IMR-90 (cell line): ENCODE measurements around the gene TMCC1. TPM values are rescaled to one million over a fixed set of nuclear protein-coding genes. Genes with fewer than 3 reads are reported as not detected.

Experiments
- ATAC-seq: fragments of 200-7000 bp; cut with Tn5 transposase; 2 replicates; pipeline ENCODE4 v1.9.1; 2020; ENCODE audit warnings: low read depth, mild to moderate bottlenecking, moderate library complexity
- BruUV-seq: library from RNA; stranded (reverse); fragments of 400-500 nt; replicated peaks from 2 replicates; lab custom pipeline; 2021; lab: Mats Ljungman, UMichigan
- CTCF ChIA-PET: fragments of 300-600 bp; formaldehyde crosslinking; extraction: SDS; loops from one replicate; lab custom pipeline; 2021; ENCODE audit warnings: antibody characterized with exemption; lab: Yijun Ruan, JAX
- POLR2A ChIA-PET: fragments of 300-600 bp; sonication (Branson Sonifier 250); formaldehyde crosslinking; loops from one replicate; lab custom pipeline; 2022; ENCODE audit warnings: antibody characterized with exemption; ENCODE audit not compliant: unreplicated experiment; lab: Charles Lee
- DNase-seq: peaks from one replicate; pipeline ENCODE4 v3.0.0; 2013
- H2AFZ ChIP-seq: replicated peaks from 2 replicates; pipeline ENCODE3; 2013; ENCODE audit warnings: low read length, mild to moderate bottlenecking; ENCODE audit not compliant: poor library complexity
- H2AK5ac ChIP-seq: 2 replicates; pipeline ENCODE4 v1.6.1; 2013; ENCODE audit warnings: low read depth, low read length, inconsistent platforms
- H2AK9ac ChIP-seq: replicated peaks from 2 replicates; pipeline ENCODE3; 2013; ENCODE audit warnings: mild to moderate bottlenecking, low read depth, low read length, moderate library complexity; ENCODE audit not compliant: poor library complexity
- H2BK120ac ChIP-seq: 2 replicates; pipeline ENCODE4 v1.6.1; 2013; ENCODE audit warnings: low read depth, low read length, inconsistent platforms
- H2BK15ac ChIP-seq: 3 replicates; pipeline ENCODE4 v1.6.1; 2013; ENCODE audit warnings: low read depth, low read length, inconsistent platforms
- H2BK20ac ChIP-seq: 2 replicates; pipeline ENCODE4 v1.6.1; 2013; ENCODE audit warnings: low read depth, mild to moderate bottlenecking, inconsistent platforms, low read length, moderate library complexity
- H2BK5ac ChIP-seq: 2 replicates; pipeline ENCODE4 v1.6.1; 2013; ENCODE audit warnings: mild to moderate bottlenecking, low read depth, low read length, inconsistent platforms; ENCODE audit not compliant: poor library complexity, severe bottlenecking
- H3K14ac ChIP-seq: replicated peaks from 2 replicates; pipeline ENCODE4 v1.6.1; 2013; ENCODE audit warnings: low read depth, low read length, inconsistent platforms
- H3K18ac ChIP-seq: 2 replicates; pipeline ENCODE4 v1.6.1; 2013; ENCODE audit warnings: low read depth, low read length, control low read depth
- H3K23ac ChIP-seq: 2 replicates; pipeline ENCODE4 v1.6.1; 2013; ENCODE audit warnings: low read depth, low read length, inconsistent platforms
- H3K27ac ChIP-seq: 2 replicates; pipeline ENCODE4 v1.5.1; 2013; ENCODE audit warnings: mild to moderate bottlenecking, control low read depth, low read length; ENCODE audit not compliant: insufficient read depth
- H3K27me3 ChIP-seq: 2 replicates; pipeline ENCODE4 v1.6.1; 2013; ENCODE audit warnings: low read length; ENCODE audit not compliant: control insufficient read depth, insufficient read depth
- H3K36me3 ChIP-seq: 2 replicates; pipeline ENCODE4 v1.6.1; 2013; ENCODE audit warnings: low read length, mixed read lengths; ENCODE audit not compliant: control insufficient read depth, insufficient read depth
- H3K4ac ChIP-seq: 2 replicates; pipeline ENCODE4 v1.6.1; 2013; ENCODE audit warnings: low read depth, low read length, inconsistent platforms
- H3K4me1 ChIP-seq: 2 replicates; pipeline ENCODE4 v1.6.1; 2013; ENCODE audit warnings: low read length, mixed read lengths; ENCODE audit not compliant: control insufficient read depth, insufficient read depth
- H3K4me2 ChIP-seq: 2 replicates; pipeline ENCODE4 v1.6.1; 2013; ENCODE audit warnings: low read depth, mild to moderate bottlenecking, control low read depth, low read length, moderate library complexity
- H3K4me3 ChIP-seq: 2 replicates; pipeline ENCODE4 v1.5.1; 2013; ENCODE audit warnings: low read depth, mild to moderate bottlenecking, control low read depth, low read length, moderate library complexity; ENCODE audit not compliant: insufficient read depth
- H3K56ac ChIP-seq: 2 replicates; pipeline ENCODE4 v1.6.1; 2013; ENCODE audit warnings: low read length, inconsistent platforms; ENCODE audit not compliant: insufficient read depth; ENCODE audit errors: extremely low read depth
- H3K79me1 ChIP-seq, 2 experiments: 2 replicates each; pipeline ENCODE4 v1.6.1; 2013; ENCODE audit warnings: low read length in 2 of 2, inconsistent platforms in 1 of 2, low read depth in 1 of 2
- H3K9ac ChIP-seq: 2 replicates; pipeline ENCODE4 v1.6.1; 2013; ENCODE audit warnings: low read depth, low read length, control low read depth
- H3K9me1 ChIP-seq: 2 replicates; pipeline ENCODE4 v1.6.1; 2013; ENCODE audit warnings: low read length, inconsistent platforms; ENCODE audit not compliant: insufficient read depth
- H3K9me3 ChIP-seq: 2 replicates; pipeline ENCODE4 v1.6.1; 2013; ENCODE audit warnings: low read length; ENCODE audit not compliant: control insufficient read depth, insufficient read depth
- H4K20me1 ChIP-seq: 2 replicates; pipeline ENCODE4 v1.6.1; 2013; ENCODE audit warnings: low read length, inconsistent platforms; ENCODE audit not compliant: insufficient read depth
- H4K5ac ChIP-seq: 2 replicates; pipeline ENCODE4 v1.6.1; 2013; ENCODE audit warnings: mild to moderate bottlenecking, low read depth, low read length, control low read depth
- H4K8ac ChIP-seq, 2 experiments: 2 replicates each; pipeline ENCODE4 v1.6.1; 2013; ENCODE audit warnings: low read depth in 2 of 2, low read length in 2 of 2, control low read depth in 1 of 2, inconsistent platforms in 1 of 2
- H4K91ac ChIP-seq: 2 replicates; pipeline ENCODE4 v1.6.1; 2013; ENCODE audit warnings: low read depth, low read length, inconsistent platforms; ENCODE audit not compliant: insufficient read depth
- BHLHE40 ChIP-seq: fragments of 150-350 bp; IDR thresholded peaks from 2 replicates; pipeline ENCODE4 v1.6.1; 2016; ENCODE audit warnings: mild to moderate bottlenecking, low read depth, low read length
- CEBPB ChIP-seq: IDR thresholded peaks from 2 replicates; pipeline ENCODE4 v1.6.1; 2012; ENCODE audit warnings: low read depth, low read length, improper control_type of control experiment
- CHD1 ChIP-seq: IDR thresholded peaks from 2 replicates; pipeline ENCODE4 v1.6.1; 2012; ENCODE audit warnings: low read depth, low read length, improper control_type of control experiment
- CTCF ChIP-seq: conservative IDR thresholded peaks from 2 replicates; pipeline ENCODE4 v1.5.1; 2012; ENCODE audit warnings: mild to moderate bottlenecking, low read depth, low read length, improper control_type of control experiment
- ELK1 ChIP-seq: fragments of 150-350 bp; IDR thresholded peaks from 2 replicates; pipeline ENCODE4 v1.6.1; 2016; ENCODE audit warnings: low read depth, mild to moderate bottlenecking, low read length, moderate library complexity, borderline replicate concordance
- FOS ChIP-seq: fragments of 150-350 bp; IDR thresholded peaks from 2 replicates; pipeline ENCODE4 v1.6.1; 2016; ENCODE audit warnings: low read depth, low read length
- MAFK ChIP-seq: IDR thresholded peaks from 2 replicates; pipeline ENCODE4 v1.6.1; 2012; ENCODE audit warnings: low read depth, low read length, improper control_type of control experiment
- MAZ ChIP-seq: IDR thresholded peaks from 2 replicates; pipeline ENCODE4 v1.6.1; 2012; ENCODE audit warnings: low read depth, mild to moderate bottlenecking, low read length, improper control_type of control experiment, moderate library complexity, borderline replicate concordance
- MXI1 ChIP-seq: IDR thresholded peaks from 2 replicates; pipeline ENCODE4 v1.6.1; 2012; ENCODE audit warnings: low read depth, mild to moderate bottlenecking, low read length, moderate library complexity, borderline replicate concordance
- NFE2L2 ChIP-seq: fragments of 150-350 bp; IDR thresholded peaks from 2 replicates; pipeline ENCODE4 v1.6.1; 2016; ENCODE audit warnings: low read depth, mild to moderate bottlenecking, low read length
- POLR2A ChIP-seq: IDR thresholded peaks from 2 replicates; pipeline ENCODE4 v1.6.1; 2012; ENCODE audit warnings: mild to moderate bottlenecking, low read depth, low read length
- RAD21 ChIP-seq: IDR thresholded peaks from 2 replicates; pipeline ENCODE4 v1.6.1; 2012; ENCODE audit warnings: low read length, improper control_type of control experiment
- RCOR1 ChIP-seq: IDR thresholded peaks from 2 replicates; pipeline ENCODE4 v1.6.1; 2012; ENCODE audit warnings: mild to moderate bottlenecking, low read length, improper control_type of control experiment; ENCODE audit not compliant: insufficient replicate concordance
- RFX5 ChIP-seq: IDR thresholded peaks from 2 replicates; pipeline ENCODE4 v1.8.0; 2012; ENCODE audit warnings: low read depth, mild to moderate bottlenecking, low read length, moderate library complexity
- SMC3 ChIP-seq: fragments of 150-350 bp; IDR thresholded peaks from 2 replicates; pipeline ENCODE4 v1.6.1; 2016; ENCODE audit warnings: low read depth, mild to moderate bottlenecking, antibody characterized with exemption, low read length, moderate library complexity
- USF2 ChIP-seq: fragments of 150-350 bp; IDR thresholded peaks from 2 replicates; pipeline ENCODE4 v1.6.1; 2017; ENCODE audit warnings: mild to moderate bottlenecking, antibody characterized with exemption, low read length, low read depth
- dilution Hi-C: fragments of 300-500 bp; cut with HindIII; formaldehyde crosslinking; loops from one replicate; pipeline ENCODE4 v1.14.3; 2018; ENCODE audit warnings: low sequenced_read_pairs; ENCODE audit not compliant: unreplicated experiment
- in situ Hi-C: fragments of 300-500 bp; cut with MboI; formaldehyde crosslinking; loops from 3 replicates; pipeline ENCODE4 v1.14.3; 2019; ENCODE audit warnings: low sequenced_read_pairs, inconsistent platforms, mixed read lengths
- intact Hi-C: fragments of 100-400 bp; cut with micrococcal nuclease; formaldehyde crosslinking; loops from 2 replicates; pipeline ENCODE4 v1.10.0; 2022
- polyA plus RNA-seq, 3 experiments: library from polyadenylated mRNA; depleted of rRNA; stranded (reverse); fragments of >200 nt; gene quantifications; 2 replicates each; pipeline ENCODE4 v1.2.3, GENCODE V29; 2012; ENCODE audit warnings: low replicate concordance in 1 of 3
- total RNA-seq: library from RNA; depleted of rRNA; stranded (reverse); fragments of >200 nt; gene quantifications from 2 replicates; pipeline ENCODE4 v1.2.3, GENCODE V29; 2012

TMCC1 gene
- total and polyA plus RNA-seq, 2 of the 4 experiments (the other 2 are of a cell fraction), result 5.0 to 7.3 TPM

GRCh38 chr3:129722527-129722926 lies 171.0 kb downstream of the TMCC1 start:
- no peaks in the 10 kb centered on the region for H3K27me3 ChIP-seq
- intact Hi-C loops, result no loop called here
- CTCF ChIA-PET, result no interaction called here

More at GRCh38 chr3:129722527-129722926, 171.0 kb downstream of the TMCC1 start:
- Histone ChIP-seq H4K8ac (no peak overlapping the region), H2AK5ac (no peak overlapping the region), H3K56ac (no peak overlapping the region), H3K4me3 (no peak overlapping the region), H3K9me1 (peaks cover 2% of the 10 kb centered on the region; the same call in 1 of the 2 replicates), H2BK15ac (no peak overlapping the region), H3K79me1 (peaks cover 0 to 7% of the 10 kb centered on the region in 2 experiments; a peak in 3 of 4 replicates), H3K4me2 (no peak overlapping the region), H3K4me1 (peaks cover 4% of the 10 kb centered on the region), H3K9me3 (no peaks in the 10 kb centered on the region), H2AFZ (no peak overlapping the region), H3K14ac (no peak overlapping the region), H2AK9ac (no peak overlapping the region), H4K91ac (no peak overlapping the region), H3K36me3 (no peaks in the 10 kb centered on the region), H2BK5ac (no peak overlapping the region), H4K5ac (no peak overlapping the region), H4K20me1 (peaks cover 1% of the 10 kb centered on the region; the same call in 1 of the 2 replicates), H3K4ac (no peak overlapping the region), H3K23ac (no peak overlapping the region), H3K9ac (no peak overlapping the region), H2BK120ac (no peak overlapping the region), H3K27ac (no peak overlapping the region), H2BK20ac (no peak overlapping the region), H3K18ac (no peak overlapping the region)
- POLR2A ChIA-PET, result no interaction called here
- in situ Hi-C loops (no loop called here), dilution Hi-C loops (no loop called here)
- TF ChIP-seq MAFK, result no peak
- TF ChIP-seq MAZ, result no peak
- TF ChIP-seq NFE2L2, result no peak
- no peak for TF ChIP-seq RFX5
- no peak for TF ChIP-seq CEBPB
- TF ChIP-seq RAD21, result no peak
- no peak for TF ChIP-seq FOS
- no peak for TF ChIP-seq ELK1
- no peak for TF ChIP-seq SMC3
- TF ChIP-seq BHLHE40, result no peak
- no peak for TF ChIP-seq POLR2A
- TF ChIP-seq USF2, result no peak
- no peak for TF ChIP-seq MXI1
- no peak for TF ChIP-seq RCOR1
- TF ChIP-seq CHD1, result no peak
- TF ChIP-seq CTCF, result no peak
- ATAC-seq (no peak), DNase-seq (no peak)
- no TSS peak for BruUV-seq
